Left lung (tissue), 10 donors: ENCODE data around the gene TAS2R3. TPM values are rescaled to one million over a fixed set of nuclear protein-coding genes. Genes with fewer than 3 reads are reported as not detected.

Experiments used
- ATAC-seq: fragments of 200-7000 bp; cut with Tn5 transposase; one replicate; pipeline ENCODE4 v1.9.1; 2020; ENCODE audit warnings: moderate library complexity
- DNase-seq, 4 donors: peaks; one replicate each; pipeline ENCODE4 v3.0.0-alpha.2; 2013 to 2020
- H3K27ac ChIP-seq, 2 donors: fragments of 200-600 bp; sonication (generic) in 1 of 2; one replicate each; pipeline versions ENCODE4 v1.5.0 to v1.8.0; 2020 to 2021
- H3K27me3 ChIP-seq, 2 donors: fragments of 200-600 bp; sonication (generic) in 1 of 2; one replicate each; pipeline versions ENCODE4 v1.5.0 to v1.8.0; 2020 to 2021
- H3K36me3 ChIP-seq, 2 donors: fragments of 200-600 bp; sonication (generic) in 1 of 2; one replicate each; pipeline versions ENCODE4 v1.5.0 to v1.8.0; 2020 to 2021
- H3K4me1 ChIP-seq, 2 donors: fragments of 200-600 bp; one replicate each; pipeline ENCODE4 v1.8.0; 2021
- H3K4me3 ChIP-seq, 2 donors: fragments of 200-600 bp; sonication (generic) in 1 of 2; one replicate each; pipeline versions ENCODE4 v1.5.0 to v1.8.0; 2020 to 2021; ENCODE audit warnings: mild to moderate bottlenecking in 1 of 2
- H3K9me3 ChIP-seq, 2 donors: fragments of 200-600 bp; sonication (generic) in 1 of 2; one replicate each; pipeline versions ENCODE4 v1.5.0 to v1.8.0; 2020 to 2021
- CTCF ChIP-seq, 2 donors: fragments of 200-600 bp; sonication (generic) in 1 of 2; IDR thresholded peaks; one replicate each; pipeline versions ENCODE4 v1.5.0 to v1.8.0; 2021; ENCODE audit warnings: antibody characterized with exemption in 2 of 2
- intact Hi-C, 2 donors: fragments of 100-400 bp; cut with DNase I; formaldehyde crosslinking; loops; one replicate each; pipeline versions ENCODE4 v1.11.2 to v1.14.2; 2022
- polyA plus RNA-seq, 6 donors: library from polyadenylated mRNA; unstranded; fragments of 120-200 nt; gene quantifications; one replicate each; pipeline ENCODE4 v1.2.1, GENCODE V29; 2013; ENCODE audit not compliant: insufficient read length in 6 of 6
- total RNA-seq, 2 donors: library from RNA; stranded (reverse); fragmentation: NEBNext Ultra II Directional; extraction: Animal tissue kit (Norgen Biotek cat#: 25700); gene quantifications; one replicate each; pipeline ENCODE4 v1.2.1, GENCODE V29; 2021
- donor health status: DM: no; HTN: yes; CAD: no.
- donor health status: DM: no; HTN: no; CAD: no.

TAS2R3 gene
- total and polyA plus RNA-seq, 8 donors = 0.35 to 2.9 (median 2.3) TPM

GRCh38 chr7:141717450-141717849 is 46.4 kb upstream of the TAS2R3 start:
- no peaks in the 10 kb centered on the region for H3K4me1 ChIP-seq
- H3K27me3 ChIP-seq = no peaks in the 10 kb centered on the region
- H3K36me3 ChIP-seq = no peaks in the 10 kb centered on the region
- H3K9me3 ChIP-seq = no peaks in the 10 kb centered on the region
- no peak for TF ChIP-seq CTCF (IDR thresholded peaks at IDR 0.05)
- H3K27ac ChIP-seq = no peak overlapping the region
- intact Hi-C loops = no loop called here
- H3K4me3 ChIP-seq = no peak overlapping the region
- DNase-seq (no peak), ATAC-seq (no peak)

- DNase-seq (no peak), ATAC-seq (no peak)
- Histone ChIP-seq H3K4me1 (no peaks in the 10 kb centered on the region), H3K36me3 (no peaks in the 10 kb centered on the region), H3K27ac (no peak overlapping the region), H3K4me3 (no peak overlapping the region), H3K9me3 (no peaks in the 10 kb centered on the region), H3K27me3 (no peaks in the 10 kb centered on the region)
- TF ChIP-seq CTCF (IDR thresholded peaks at IDR 0.05) = no peak
- intact Hi-C loops = no loop called here
These were observed 41.4 kb upstream of the TAS2R3 start for GRCh38 chr7:141722529-141722928.

- no peak for ATAC-seq
- Histone ChIP-seq H3K27me3 (no peaks in the 10 kb centered on the region), H3K9me3 (no peaks in the 10 kb centered on the region), H3K4me1 (no peaks in the 10 kb centered on the region), H3K36me3 (no peaks in the 10 kb centered on the region), H3K27ac (no peak overlapping the region), H3K4me3 (no peak overlapping the region)
- intact Hi-C loops = loop anchor here in 1 of 2 donors (5.0 kb wide), 1 partner anchor 77 kb away; no protein-coding TSS in a partner anchor
- no peak for TF ChIP-seq CTCF (IDR thresholded peaks at IDR 0.05)
- no peak for DNase-seq
These were observed 34.9 kb upstream of the TAS2R3 start for GRCh38 chr7:141729020-141729419.

- Histone ChIP-seq H3K36me3 (no peaks in the 10 kb centered on the region), H3K27me3 (no peaks in the 10 kb centered on the region), H3K27ac (no peak overlapping the region), H3K4me3 (no peak overlapping the region), H3K9me3 (no peaks in the 10 kb centered on the region), H3K4me1 (no peaks in the 10 kb centered on the region)
- no peak for ATAC-seq
- DNase-seq = no peak
- no peak for TF ChIP-seq CTCF (IDR thresholded peaks at IDR 0.05)
- intact Hi-C loops = no loop called here
These were observed 32.3 kb upstream of the TAS2R3 start for GRCh38 chr7:141731476-141732149.

GRCh38 chr7:141737118-141737835 is 26.6 kb upstream of the TAS2R3 start:
- intact Hi-C loops = no loop called here
- Histone ChIP-seq H3K36me3 (peaks cover 0 to 20% of the 10 kb centered on the region in 2 donors), H3K4me1 (peaks cover 5 to 29% of the 10 kb centered on the region in 2 donors), H3K4me3 (peak overlapping the region; percentile 60 to 69), H3K27ac (peak overlapping the region; percentile 81 to 92), H3K9me3 (no peaks in the 10 kb centered on the region), H3K27me3 (no peaks in the 10 kb centered on the region)
- ATAC-seq (peak; percentile 32), DNase-seq (no peak)
- no peak for TF ChIP-seq CTCF (IDR thresholded peaks at IDR 0.05)
